ENCODE data around the gene CDCA8.

The CDCA8 gene

DNA sequence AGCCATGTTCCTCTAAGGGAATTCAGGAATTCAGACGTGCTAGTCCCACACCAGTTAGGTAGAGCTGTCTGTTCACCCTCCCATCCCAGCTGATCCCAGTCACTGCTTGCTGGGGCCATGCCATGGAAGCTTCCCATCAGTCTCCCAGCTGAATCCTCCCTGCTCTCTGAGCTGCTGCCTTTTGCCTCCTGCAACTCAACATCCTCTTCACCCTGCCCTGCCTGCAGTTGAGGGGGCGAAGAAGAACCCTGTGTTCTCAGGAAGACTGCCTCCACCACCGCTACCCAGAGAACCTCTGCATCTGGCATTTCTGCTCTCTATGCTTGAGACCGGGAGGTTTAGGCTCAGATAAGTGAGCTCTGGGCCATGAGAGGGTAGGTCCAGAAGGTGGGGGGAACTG is 16.2 kb downstream of the CDCA8 start:
- no peak overlapping the region for H3K4me3 ChIP-seq (replicated peaks; ENCODE audit: low read depth, low read length)
- TF ChIP-seq, protein P1, sequence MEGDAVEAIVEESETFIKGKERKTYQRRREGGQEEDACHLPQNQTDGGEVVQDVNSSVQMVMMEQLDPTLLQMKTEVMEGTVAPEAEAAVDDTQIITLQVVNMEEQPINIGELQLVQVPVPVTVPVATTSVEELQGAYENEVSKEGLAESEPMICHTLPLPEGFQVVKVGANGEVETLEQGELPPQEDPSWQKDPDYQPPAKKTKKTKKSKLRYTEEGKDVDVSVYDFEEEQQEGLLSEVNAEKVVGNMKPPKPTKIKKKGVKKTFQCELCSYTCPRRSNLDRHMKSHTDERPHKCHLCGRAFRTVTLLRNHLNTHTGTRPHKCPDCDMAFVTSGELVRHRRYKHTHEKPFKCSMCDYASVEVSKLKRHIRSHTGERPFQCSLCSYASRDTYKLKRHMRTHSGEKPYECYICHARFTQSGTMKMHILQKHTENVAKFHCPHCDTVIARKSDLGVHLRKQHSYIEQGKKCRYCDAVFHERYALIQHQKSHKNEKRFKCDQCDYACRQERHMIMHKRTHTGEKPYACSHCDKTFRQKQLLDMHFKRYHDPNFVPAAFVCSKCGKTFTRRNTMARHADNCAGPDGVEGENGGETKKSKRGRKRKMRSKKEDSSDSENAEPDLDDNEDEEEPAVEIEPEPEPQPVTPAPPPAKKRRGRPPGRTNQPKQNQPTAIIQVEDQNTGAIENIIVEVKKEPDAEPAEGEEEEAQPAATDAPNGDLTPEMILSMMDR (IDR thresholded peaks at IDR 0.05; ENCODE audit: low read depth, low read length, missing control alignments), result no peak
- DNase-seq (ENCODE audit: extremely low read depth, low read depth), result no peak

DNA sequence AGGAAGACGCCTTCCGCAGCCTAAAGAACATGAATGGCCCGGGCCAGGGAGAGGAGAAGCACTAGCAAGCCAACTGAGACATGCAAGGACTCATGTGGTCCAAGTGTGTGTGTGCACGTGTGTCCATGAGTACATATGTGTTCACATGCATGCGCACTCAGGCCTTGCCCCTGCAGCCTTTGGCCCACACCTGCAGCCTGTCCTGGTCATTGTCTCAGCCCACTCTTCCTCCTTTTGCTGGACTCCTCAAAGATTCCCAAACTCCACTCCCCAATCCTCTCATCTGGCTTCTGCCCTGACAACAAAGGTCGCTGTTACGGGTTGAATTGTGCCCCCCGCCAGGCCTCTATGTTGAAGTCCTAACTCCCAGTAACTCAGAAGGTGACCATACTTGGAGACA is 21.9 kb downstream of the CDCA8 start:
- TF ChIP-seq, protein P1 (IDR thresholded peaks at IDR 0.05; ENCODE audit: low read depth, low read length, missing control alignments), result no peak
- DNase-seq (ENCODE audit: extremely low read depth, low read depth), result no peak
- H3K4me3 ChIP-seq (replicated peaks; ENCODE audit: low read depth, low read length), result no peak overlapping the region

DNA sequence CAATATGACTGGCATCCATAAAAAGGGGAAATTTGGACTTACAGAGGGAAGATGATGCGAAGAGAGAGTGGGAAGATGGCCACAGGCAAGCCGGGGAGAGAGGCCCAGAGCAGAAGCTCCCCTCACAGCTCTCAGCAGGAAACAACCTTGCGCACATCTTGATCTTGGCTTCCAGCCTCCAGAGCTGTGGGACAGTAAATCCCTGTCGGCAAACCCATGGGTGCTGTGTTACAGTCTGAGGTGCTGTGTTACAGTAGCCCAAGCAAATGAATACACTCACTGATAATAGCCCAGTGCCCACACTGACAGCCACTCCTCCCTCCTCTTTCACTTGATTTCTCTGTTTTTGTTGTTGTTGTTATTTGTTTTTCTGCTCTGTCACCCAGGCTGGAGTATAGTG is 22.4 kb downstream of the CDCA8 start:
- no peak overlapping the region for H3K4me3 ChIP-seq (replicated peaks; ENCODE audit: low read depth, low read length)
- TF ChIP-seq, protein P1 (IDR thresholded peaks at IDR 0.05; ENCODE audit: low read depth, low read length, missing control alignments), result no peak
- no peak for DNase-seq (ENCODE audit: extremely low read depth, low read depth)

DNA sequence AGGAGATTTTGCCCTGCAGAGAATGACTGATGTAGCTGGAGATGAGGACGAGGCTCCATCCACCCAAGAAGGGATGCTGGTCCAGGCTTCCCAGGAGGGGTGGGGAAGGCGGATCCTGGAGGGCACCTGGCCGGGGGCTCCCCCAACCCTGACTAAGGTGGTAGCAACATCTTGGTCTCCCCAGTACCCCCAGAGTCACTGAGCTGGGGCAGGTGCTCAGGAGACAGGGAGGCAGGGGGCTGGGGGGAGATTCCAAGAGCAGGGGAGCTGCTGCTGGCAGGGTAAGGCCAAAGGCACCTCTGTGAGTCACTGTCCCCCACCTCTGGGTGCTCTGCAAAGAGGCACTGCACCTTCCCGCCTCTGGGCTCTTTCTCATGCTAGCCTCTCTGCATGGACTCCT is 24.0 kb downstream of the CDCA8 start:
- no peak for DNase-seq (ENCODE audit: extremely low read depth, low read depth)
- TF ChIP-seq, protein P1 (IDR thresholded peaks at IDR 0.05; ENCODE audit: low read depth, low read length, missing control alignments), result no peak
- no peak overlapping the region for H3K4me3 ChIP-seq (replicated peaks; ENCODE audit: low read depth, low read length)

DNA sequence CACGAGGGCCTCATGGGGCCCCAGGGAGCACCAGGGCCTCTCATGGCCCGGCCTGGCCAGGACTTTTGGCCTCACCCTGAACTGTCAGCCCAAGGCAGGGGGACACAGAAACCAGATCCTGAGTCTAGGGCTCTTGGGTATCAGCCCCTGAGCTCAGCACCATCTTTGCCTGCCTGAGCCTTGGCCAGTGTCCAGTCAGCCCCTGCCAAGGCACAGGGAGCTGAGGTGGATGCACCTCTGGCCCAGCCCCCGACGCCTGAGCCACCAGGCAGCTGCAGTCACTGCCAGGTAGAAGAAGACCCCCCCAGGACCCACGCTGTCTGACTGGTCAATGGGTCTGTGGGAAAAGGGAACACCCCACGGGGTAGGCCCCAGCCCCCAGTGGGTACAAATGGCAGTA is 25.3 kb downstream of the CDCA8 start:
- H3K4me3 ChIP-seq (replicated peaks; ENCODE audit: low read depth, low read length), result no peak overlapping the region
- DNase-seq (ENCODE audit: extremely low read depth, low read depth), result no peak
- TF ChIP-seq, protein P1 (IDR thresholded peaks at IDR 0.05; ENCODE audit: low read depth, low read length, missing control alignments), result no peak

DNA sequence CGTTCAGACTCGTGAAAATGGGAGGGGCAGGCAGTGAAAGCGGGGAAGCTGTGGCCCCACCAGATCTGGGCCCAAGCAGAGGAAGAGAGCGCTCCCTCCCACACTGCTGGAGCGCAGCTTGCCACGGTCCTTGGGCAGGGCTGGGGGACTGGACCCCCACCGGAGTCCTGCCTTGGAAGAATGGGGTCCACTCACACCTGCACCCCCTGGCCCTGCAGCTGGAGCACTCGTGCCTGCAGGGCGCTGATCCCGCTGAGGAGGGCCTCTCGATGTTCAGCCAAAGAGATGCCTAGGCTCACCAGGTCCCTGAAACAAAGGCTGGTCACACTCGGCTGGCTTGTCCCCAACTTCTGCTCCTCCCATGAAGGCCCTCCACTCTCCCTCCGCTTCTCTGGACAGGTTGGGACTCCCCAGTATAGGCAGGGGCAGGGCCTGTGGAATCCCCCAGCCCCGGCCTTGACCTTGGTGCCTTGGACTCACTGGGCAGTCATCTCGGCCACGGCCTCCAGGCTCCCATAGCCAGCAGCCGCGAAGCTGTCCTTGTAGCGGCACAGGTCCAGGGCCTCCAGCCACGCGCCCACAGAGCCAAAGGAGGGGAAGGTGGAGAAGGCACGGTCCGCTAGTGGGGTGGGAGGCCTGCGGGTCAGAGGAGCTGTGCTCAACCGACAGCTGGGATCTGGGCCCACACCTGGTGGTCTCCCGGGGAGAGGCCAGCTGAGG is 26.0 kb downstream of the CDCA8 start:
- TF ChIP-seq, protein P1 (IDR thresholded peaks at IDR 0.05; ENCODE audit: low read depth, low read length, missing control alignments), result no peak
- no peak for DNase-seq (ENCODE audit: extremely low read depth, low read depth)
- H3K4me3 ChIP-seq (replicated peaks; ENCODE audit: low read depth, low read length), result no peak overlapping the region

All from HFF-Myc (cell line).